Measurements from ENCODE around the gene RDH5. TPM values are rescaled to one million over a fixed set of nuclear protein-coding genes. Genes with fewer than 3 reads are reported as not detected.

The RDH5 gene
- total RNA-seq, 1 experiment from 2014 or later = 5.0 TPM

- H3K9me3 ChIP-seq = no peaks in the 10 kb centered on the region
- H3K27me3 ChIP-seq = no peaks in the 10 kb centered on the region
- peaks cover 30% of the 10 kb centered on the region for H3K36me3 ChIP-seq
- peak overlapping the region; percentile 85 for H3K4me3 ChIP-seq
- DNase-seq = no peak
Measured at GRCh38 chr12:55729819-55730818, 9.9 kb downstream of the RDH5 start.

DNA sequence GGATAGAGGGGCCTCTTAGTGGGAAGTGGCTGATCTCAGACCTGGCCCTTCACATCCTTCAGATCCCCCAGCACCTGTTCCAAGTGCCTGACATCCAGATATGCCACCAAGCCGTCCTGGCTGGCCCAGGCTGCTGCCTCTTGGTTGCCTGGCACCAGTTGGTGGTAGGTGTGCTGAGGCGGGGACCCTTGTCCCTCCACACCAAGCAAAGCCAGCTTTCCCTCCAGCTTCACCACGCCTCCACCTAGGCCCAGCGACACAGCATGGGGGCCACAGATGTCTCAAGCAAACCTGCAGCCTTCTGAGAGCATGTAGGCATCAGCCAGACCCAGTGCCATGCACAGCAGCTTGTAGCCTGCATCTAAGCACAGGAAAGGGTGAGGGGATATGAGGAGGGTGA lies 12.1 kb downstream of the RDH5 start:
- no peaks in the 10 kb centered on the region for H3K9me3 ChIP-seq
- H3K36me3 ChIP-seq = peaks cover 9% of the 10 kb centered on the region
- H3K27me3 ChIP-seq = no peaks in the 10 kb centered on the region

GRCh38 chr12:55733021-55733555 lies 12.9 kb downstream of the RDH5 start:
- Histone ChIP-seq H3K4me3 (no peak overlapping the region), H3K27me3 (no peaks in the 10 kb centered on the region), H3K9me3 (no peaks in the 10 kb centered on the region), H3K36me3 (peaks cover under 1% of the 10 kb centered on the region)
- no peak for DNase-seq

More for the DNA sequence above, 12.1 kb downstream of the RDH5 start:
- H3K4me3 ChIP-seq = no peak overlapping the region
- no peak for DNase-seq

GRCh38 chr12:55733858-55734257 lies 13.7 kb downstream of the RDH5 start:
- Histone ChIP-seq H3K4me3 (no peak overlapping the region), H3K27me3 (no peaks in the 10 kb centered on the region), H3K36me3 (no peaks in the 10 kb centered on the region), H3K9me3 (no peaks in the 10 kb centered on the region)
- DNase-seq = no peak

- no peak for DNase-seq
- H3K9me3 ChIP-seq = no peaks in the 10 kb centered on the region
- no peaks in the 10 kb centered on the region for H3K27me3 ChIP-seq
- H3K36me3 ChIP-seq = no peaks in the 10 kb centered on the region
- H3K4me3 ChIP-seq = no peak overlapping the region
Measured at GRCh38 chr12:55734595-55734994, 14.4 kb downstream of the RDH5 start.

DNA sequence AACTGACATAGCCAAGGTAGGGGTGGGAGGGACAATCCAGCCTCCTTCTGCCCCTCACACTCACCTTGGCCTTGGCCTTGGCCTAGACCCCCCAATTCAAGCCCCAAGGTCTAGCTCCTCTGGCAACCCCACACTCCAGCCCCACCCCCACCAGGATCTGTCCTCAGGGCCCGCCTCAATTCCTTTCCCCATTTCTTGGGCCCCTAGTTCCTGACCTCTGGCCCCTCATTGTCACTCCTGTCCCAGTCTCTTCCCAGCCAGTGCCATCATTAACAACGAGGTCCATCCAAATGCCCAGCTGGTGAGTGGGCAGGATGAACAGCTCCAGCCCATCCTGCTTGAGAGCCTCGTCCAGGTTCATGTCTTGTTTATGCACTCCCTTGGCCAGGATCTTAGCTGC lies 15.9 kb downstream of the RDH5 start:
- no peak for DNase-seq
- H3K4me3 ChIP-seq = no peak overlapping the region
- H3K36me3 ChIP-seq = no peaks in the 10 kb centered on the region
- H3K27me3 ChIP-seq = no peaks in the 10 kb centered on the region
- H3K9me3 ChIP-seq = no peaks in the 10 kb centered on the region

DNA sequence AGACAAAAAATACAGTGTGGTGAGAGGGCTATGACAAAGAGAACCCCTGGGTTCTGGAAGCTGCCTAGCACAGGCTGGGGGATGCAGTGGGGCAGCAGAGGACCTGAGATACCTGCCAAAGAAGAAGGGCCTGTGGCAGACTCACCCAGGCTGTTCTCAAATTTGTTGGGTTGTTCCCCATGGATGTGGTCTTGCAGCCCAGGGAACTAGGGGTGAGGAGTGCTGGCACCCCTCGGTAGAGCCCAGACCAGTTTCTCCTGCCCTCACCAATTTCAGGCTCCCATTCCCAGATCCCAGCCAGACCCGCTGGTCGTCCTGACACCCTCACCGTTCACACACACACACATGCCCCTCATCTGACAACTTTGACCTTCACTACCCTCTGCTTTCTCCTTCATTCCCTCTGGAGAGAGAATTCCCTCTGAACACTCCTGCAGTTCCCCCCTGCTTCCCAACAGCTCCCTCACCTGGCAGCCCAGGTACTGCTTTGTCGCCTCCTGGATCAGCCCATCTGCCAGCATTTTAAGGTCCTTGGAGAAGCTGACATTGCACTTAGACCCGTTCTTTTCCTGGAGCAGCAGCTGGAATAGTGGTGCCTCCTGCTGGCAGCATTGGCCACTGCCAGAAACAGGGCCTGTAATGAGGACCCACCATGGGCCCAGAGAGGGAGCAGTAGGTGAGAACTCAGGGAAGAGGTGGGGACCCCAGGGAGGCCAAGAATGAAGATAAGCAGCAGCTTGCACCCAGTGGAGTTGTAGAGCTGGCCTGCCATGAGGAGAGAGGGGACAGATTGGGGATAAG lies 16.8 kb downstream of the RDH5 start:
- no peak overlapping the region for H3K4me3 ChIP-seq
- H3K27me3 ChIP-seq = no peaks in the 10 kb centered on the region
- H3K9me3 ChIP-seq = no peaks in the 10 kb centered on the region
- H3K36me3 ChIP-seq = no peaks in the 10 kb centered on the region
- peak; percentile 59 for DNase-seq

DNA sequence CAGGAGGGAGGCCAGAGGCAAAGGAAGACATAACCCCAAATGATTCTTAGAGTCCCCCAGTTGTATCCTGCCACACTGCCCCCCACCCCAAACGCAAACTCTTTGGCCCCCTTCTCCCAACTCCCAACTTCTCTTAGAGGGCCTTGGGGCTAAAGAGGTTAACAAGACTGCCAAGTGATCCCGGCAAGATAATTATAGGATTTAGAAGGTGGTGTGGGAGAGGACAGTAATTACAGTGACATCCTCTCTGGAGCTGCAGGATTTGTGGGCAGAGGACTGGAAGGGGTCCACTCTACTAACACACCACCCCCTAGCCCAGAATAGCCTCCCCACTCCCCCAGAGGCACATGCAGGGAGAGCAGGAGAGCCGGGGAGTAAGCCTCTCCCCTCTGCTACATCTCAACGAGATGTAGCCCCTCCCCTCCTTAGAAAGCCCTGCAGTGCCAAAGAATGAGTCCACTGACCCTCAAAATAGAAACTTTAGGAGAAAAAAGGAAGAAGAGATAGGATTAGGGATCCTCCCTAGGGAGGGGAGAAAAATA lies 17.5 kb downstream of the RDH5 start:
- DNase-seq = no peak
- no peaks in the 10 kb centered on the region for H3K36me3 ChIP-seq
- no peak overlapping the region; the same call in 1 of the 2 replicates for H3K4me3 ChIP-seq
- no peaks in the 10 kb centered on the region for H3K27me3 ChIP-seq
- no peaks in the 10 kb centered on the region for H3K9me3 ChIP-seq

GRCh38 chr12:55738123-55739024 lies 18.2 kb downstream of the RDH5 start:
- peak overlapping the region; percentile 63 for H3K4me3 ChIP-seq
- H3K36me3 ChIP-seq = no peaks in the 10 kb centered on the region
- no peaks in the 10 kb centered on the region for H3K9me3 ChIP-seq
- no peaks in the 10 kb centered on the region for H3K27me3 ChIP-seq
- peak; percentile 76 for DNase-seq

DNA sequence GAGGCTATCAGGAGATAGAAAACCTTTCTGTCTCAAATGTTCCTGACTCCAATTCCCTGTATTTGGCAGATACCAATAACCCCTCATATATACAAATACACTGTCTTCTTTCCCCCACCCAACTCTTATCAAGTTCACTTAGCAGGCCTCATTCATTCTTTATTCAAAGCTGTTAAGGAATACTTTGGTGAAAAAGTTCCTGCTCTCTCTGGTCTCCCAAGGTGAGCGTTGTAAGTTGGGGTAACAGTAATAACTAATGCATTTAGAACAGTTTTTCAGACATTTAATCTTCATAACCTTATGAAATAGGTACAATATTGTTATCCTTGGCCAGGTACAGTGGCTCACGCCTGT lies 18.8 kb downstream of the RDH5 start:
- H3K9me3 ChIP-seq = no peaks in the 10 kb centered on the region
- peak overlapping the region; percentile 63 for H3K4me3 ChIP-seq
- H3K27me3 ChIP-seq = no peaks in the 10 kb centered on the region
- H3K36me3 ChIP-seq = no peaks in the 10 kb centered on the region
- no peak for DNase-seq

DNA sequence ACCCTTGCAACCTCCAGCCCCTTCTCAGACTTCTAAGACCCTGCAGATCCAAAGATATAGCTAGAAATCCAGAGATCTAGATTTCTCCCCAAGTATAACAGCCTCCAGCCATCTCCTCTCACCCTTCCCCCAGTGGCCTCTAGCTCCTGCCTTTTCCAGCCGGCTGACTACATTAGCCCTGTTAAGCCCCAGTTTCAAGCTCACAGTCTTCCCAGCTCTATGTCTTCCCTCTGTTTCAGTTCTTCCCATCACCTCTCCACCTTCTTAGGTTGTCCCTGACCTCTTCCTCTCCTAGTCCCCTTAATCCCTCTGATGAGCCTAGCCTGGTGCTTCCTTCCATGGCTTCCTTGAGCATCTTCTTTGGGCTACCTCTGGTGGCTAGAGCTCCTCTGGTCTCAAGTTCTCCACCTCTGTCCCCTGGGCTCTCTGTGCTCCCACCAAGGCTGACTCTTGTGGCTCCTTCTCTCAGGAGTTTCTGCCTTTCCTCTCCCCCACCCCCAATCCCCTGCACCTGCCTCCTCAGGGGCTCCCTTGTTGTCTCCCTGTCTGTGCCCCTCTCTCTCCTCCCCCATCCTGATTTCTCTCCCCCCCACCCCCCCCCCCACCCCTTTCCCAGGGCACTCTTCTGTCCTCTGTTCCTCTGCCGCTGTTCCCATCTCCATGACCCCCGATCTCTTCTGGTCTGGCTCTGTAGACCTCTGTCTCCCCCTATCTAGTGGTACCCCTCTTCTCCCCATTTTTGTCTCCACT lies 21.9 kb downstream of the RDH5 start:
- DNase-seq = no peak
- H3K27me3 ChIP-seq = no peaks in the 10 kb centered on the region
- H3K9me3 ChIP-seq = no peaks in the 10 kb centered on the region
- H3K36me3 ChIP-seq = no peaks in the 10 kb centered on the region
- peak overlapping the region; percentile 38; the same call in 1 of the 2 replicates for H3K4me3 ChIP-seq

GRCh38 chr12:55742719-55743405 lies 22.7 kb downstream of the RDH5 start, which contains the start of gene GDF11:
Gene GDF11, plus strand, starts transcription at chr12:55743122. Its CDS starts 195 bp downstream, at chr12:55743317.
- Histone ChIP-seq H3K27me3 (no peaks in the 10 kb centered on the region), H3K9me3 (no peaks in the 10 kb centered on the region), H3K4me3 (peak within 1 kb of the TSS; percentile 65), H3K36me3 (no peaks in the 10 kb centered on the region; the same call in 1 of the 2 replicates)
- peak; percentile 84 for DNase-seq

- Histone ChIP-seq H3K27me3 (no peaks in the 10 kb centered on the region), H3K4me3 (peak overlapping the region; percentile 65), H3K9me3 (no peaks in the 10 kb centered on the region), H3K36me3 (no peaks in the 10 kb centered on the region; the same call in 1 of the 2 replicates)
- peak; percentile 65 for DNase-seq
Measured at GRCh38 chr12:55743406-55744339, 23.5 kb downstream of the RDH5 start.

Data from MG63 (cell line).